PC-9 (cell line): Measurements from ENCODE around the gene FBXO9.

Experiments
- CTCF ChIP-seq: fragments of 200-600 bp; sonication (generic); conservative IDR thresholded peaks from 2 replicates; pipeline ENCODE4 v1.6.1; 2017; ENCODE audit warnings: mixed run types, antibody characterized with exemption, mild to moderate bottlenecking, moderate library complexity
- EZH2 ChIP-seq: fragments of 200-600 bp; sonication (generic); IDR thresholded peaks from 2 replicates; pipeline ENCODE4 v1.8.0; 2017; ENCODE audit warnings: antibody characterized with exemption, low read depth

GRCh38 chr6:53134601-53135235 is 69.5 kb downstream of the FBXO9 start:
- no peak for TF ChIP-seq CTCF
- TF ChIP-seq EZH2: no peak
